Hepatocyte (in vitro differentiated cells): ENCODE data around the gene B3GNT7.

Experiments used
- CTCF ChIP-seq: fragments of 200-600 bp; sonication (generic); IDR thresholded peaks from 2 replicates; pipeline ENCODE4 v1.5.1; 2016; ENCODE audit warnings: antibody characterized with exemption, mild to moderate bottlenecking; ENCODE audit not compliant: poor library complexity
- EZH2 ChIP-seq: fragments of 200-600 bp; sonication (generic); IDR thresholded peaks from 2 replicates; pipeline ENCODE4 v1.6.1; 2016; ENCODE audit warnings: antibody characterized with exemption, mild to moderate bottlenecking, borderline replicate concordance

DNA sequence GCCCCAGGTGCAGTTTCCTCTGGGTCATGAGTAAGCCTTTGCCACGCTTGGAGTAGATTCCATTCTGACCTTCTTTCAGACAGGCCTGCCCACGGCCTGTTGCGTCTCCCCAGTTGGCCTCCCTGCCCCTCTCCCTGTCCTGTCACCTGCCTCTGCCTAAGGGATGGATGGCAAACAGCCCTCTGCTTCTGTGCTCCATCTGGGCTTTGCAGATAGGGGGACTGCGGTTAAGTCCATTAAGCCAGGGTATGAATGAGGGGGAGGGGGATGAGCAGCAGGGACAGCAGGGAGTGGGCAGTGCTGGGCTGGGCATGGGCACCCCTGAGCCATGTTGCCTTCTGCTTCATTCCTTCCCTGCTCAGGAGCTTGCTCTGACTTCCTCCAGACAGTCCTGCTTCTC lies 37.6 kb upstream of the B3GNT7 start:
- TF ChIP-seq CTCF: no peak
- TF ChIP-seq EZH2: no peak
